Endothelial cell of umbilical vein (primary cell): ENCODE measurements around the gene CLIC4. TPM values are rescaled to one million over a fixed set of nuclear protein-coding genes. Genes with fewer than 3 reads are reported as not detected.
A peak's percentile ranks its signal among the peaks of the same experiment; 100 is the strongest.

ENCODE experiments used
- BruUV-seq: library from RNA; stranded (reverse); fragments of 400-500 nt; replicated peaks from 2 replicates; lab custom pipeline; 2021; lab: Mats Ljungman, UMichigan
- CTCF ChIA-PET: fragments of 300-600, 350-600 bp; sonication (Branson Sonifier 250); formaldehyde crosslinking; loops from one replicate; lab custom pipeline; 2021; ENCODE audit warnings: antibody characterized with exemption, inconsistent platforms; lab: Charles Lee
- POLR2A ChIA-PET: fragments of 300-600, 350-600 bp; sonication (Branson Sonifier 250); formaldehyde crosslinking; loops from one replicate; lab custom pipeline; 2021; ENCODE audit warnings: antibody characterized with exemption, inconsistent platforms; lab: Charles Lee
- DNase-seq: peaks from one replicate; pipeline ENCODE4 v3.0.0-alpha.2; 2011; ENCODE audit warnings: low read depth, low spot score
- FAIRE-seq: peaks from 2 replicates; lab custom pipeline; 2011; peaks lifted over from hg19 to GRCh38; lab: Jason Lieb, UNC
- H2AFZ ChIP-seq: 2 replicates; pipeline ENCODE4 v1.6.0; 2012; ENCODE audit warnings: low read depth, low read length, control low read depth, inconsistent platforms
- H3K27ac ChIP-seq: 2 replicates; pipeline ENCODE4 v1.5.1; 2011; ENCODE audit warnings: low read depth, mild to moderate bottlenecking, control low read depth, low read length, moderate library complexity; ENCODE audit not compliant: insufficient read depth
- H3K27me3 ChIP-seq, 2 experiments: 2 replicates each; pipeline versions ENCODE4 v1.6.0 to v1.6.1; 2011; ENCODE audit warnings: low read length in 2 of 2, mixed read lengths in 1 of 2; ENCODE audit not compliant: control insufficient read depth in 2 of 2, insufficient read depth in 2 of 2
- H3K36me3 ChIP-seq, 2 experiments: 2 replicates in 1 of 2; 3 replicates in 1 of 2; pipeline ENCODE4 v1.5.1; 2011; ENCODE audit warnings: low read length in 2 of 2, mild to moderate bottlenecking in 1 of 2, moderate library complexity in 1 of 2; ENCODE audit not compliant: control insufficient read depth in 2 of 2, insufficient read depth in 2 of 2; ENCODE audit errors: extremely low read depth in 1 of 2
- H3K4me1 ChIP-seq: 3 replicates; pipeline ENCODE4 v1.5.1; 2011; ENCODE audit warnings: mild to moderate bottlenecking, low read length; ENCODE audit not compliant: control insufficient read depth, insufficient read depth; ENCODE audit errors: extremely low read depth
- H3K4me2 ChIP-seq: 2 replicates; pipeline ENCODE4 v1.6.1; 2011; ENCODE audit warnings: low read length, control low read depth, mixed read lengths; ENCODE audit not compliant: insufficient read depth
- H3K4me3 ChIP-seq, 3 experiments: fragments of 200-600 bp in 1 of 3; sonication (generic), shearing (Covaris generic) in 1 of 3; replicated peaks in 1 of 3; 2 replicates each; pipeline ENCODE4 v1.5.1; 2011 to 2016; ENCODE audit warnings: control low read depth in 3 of 3, low read length in 3 of 3, mild to moderate bottlenecking in 2 of 3, inconsistent platforms in 1 of 3, low read depth in 1 of 3, moderate library complexity in 1 of 3; ENCODE audit not compliant: insufficient read depth in 1 of 3
- H3K79me2 ChIP-seq: 2 replicates; pipeline ENCODE4 v1.6.0; 2012; ENCODE audit warnings: low read length, inconsistent platforms; ENCODE audit not compliant: control insufficient read depth, insufficient read depth
- H3K9ac ChIP-seq: replicated peaks from 2 replicates; pipeline ENCODE3; 2011; ENCODE audit warnings: low read length, control low read depth; ENCODE audit not compliant: insufficient read depth; ENCODE audit errors: extremely low read depth
- H3K9me1 ChIP-seq: replicated peaks from 3 replicates; pipeline ENCODE4 v1.6.0; 2011; ENCODE audit warnings: mild to moderate bottlenecking, low read length; ENCODE audit not compliant: control insufficient read depth, insufficient read depth; ENCODE audit errors: extremely low read depth
- H3K9me3 ChIP-seq: replicated peaks from 2 replicates; pipeline ENCODE4 v1.5.1; 2012; ENCODE audit warnings: low read length, inconsistent platforms; ENCODE audit not compliant: control insufficient read depth, insufficient read depth
- H4K20me1 ChIP-seq: replicated peaks from 2 replicates; pipeline ENCODE3; 2011; ENCODE audit warnings: mild to moderate bottlenecking, low read length; ENCODE audit not compliant: control insufficient read depth, insufficient read depth; ENCODE audit errors: extremely low read depth
- EZH2 ChIP-seq: IDR thresholded peaks from 2 replicates; pipeline ENCODE4 v1.6.1; 2012; ENCODE audit warnings: borderline replicate concordance, low read depth, mild to moderate bottlenecking, moderate library complexity, low read length, inconsistent platforms; ENCODE audit not compliant: severe bottlenecking
- FOS ChIP-seq: IDR thresholded peaks from 2 replicates; pipeline ENCODE4 v1.6.1; 2011; ENCODE audit warnings: mild to moderate bottlenecking, low read length, moderate library complexity, borderline replicate concordance; ENCODE audit not compliant: insufficient read depth
- JUN ChIP-seq: IDR thresholded peaks from 2 replicates; pipeline ENCODE4 v1.6.1; 2011; ENCODE audit warnings: borderline replicate concordance, low read depth; ENCODE audit not compliant: insufficient read length, insufficient read depth
- MYC ChIP-seq: IDR thresholded peaks from one replicate; pipeline ENCODE4 v1.6.1; 2011; ENCODE audit warnings: mild to moderate bottlenecking, low read depth, low read length
- POLR2A ChIP-seq: IDR thresholded peaks from 2 replicates; pipeline ENCODE4 v1.6.1; 2012; ENCODE audit warnings: low read depth, mild to moderate bottlenecking, control low read depth, low read length
- POLR2AphosphoS5 ChIP-seq: IDR thresholded peaks from 2 replicates; pipeline ENCODE4 v1.6.1; 2012; ENCODE audit warnings: low read depth, mild to moderate bottlenecking, control low read depth, low read length, moderate library complexity; ENCODE audit not compliant: insufficient read depth
- dilution Hi-C: fragments of 300-500 bp; cut with MboI; formaldehyde crosslinking; loops from one replicate; pipeline ENCODE4 v1.15.0; 2019; ENCODE audit warnings: low sequenced_read_pairs; ENCODE audit not compliant: extremely low pct_ligation_motif_present
- intact Hi-C: fragments of 100-400 bp; cut with micrococcal nuclease; formaldehyde crosslinking; loops from one replicate; pipeline ENCODE4 v1.10.0; 2022
- polyA plus RNA-seq, 4 experiments: library from polyadenylated mRNA; depleted of rRNA in 3 of 4; stranded (reverse) in 3 of 4; unstranded in 1 of 4; fragments of >200 nt; gene quantifications; 2 replicates each; pipeline versions ENCODE4 v1.2.1 to v1.2.3, GENCODE V29; 2011 to 2012; ENCODE audit warnings: missing spikeins in 1 of 4
- total RNA-seq: library from RNA; stranded (reverse); gene quantifications from 2 replicates; pipeline ENCODE4 v1.2.3, GENCODE V29; 2021
- TF ChIP-seq, protein P1 (sequence below): IDR thresholded peaks from 2 replicates; pipeline ENCODE4 v1.6.1; 2011; ENCODE audit not compliant: insufficient read depth, insufficient read length
- TF ChIP-seq, protein P2 (sequence below), 2 donors: IDR thresholded peaks; 1 replicate in 1 of 2; 2 replicates in 1 of 2; pipeline ENCODE4 v1.5.1; 2011; ENCODE audit warnings: low read length in 2 of 2, mild to moderate bottlenecking in 2 of 2, moderate library complexity in 2 of 2, control low read depth in 1 of 2, inconsistent platforms in 1 of 2, low read depth in 1 of 2; ENCODE audit not compliant: insufficient read depth in 1 of 2; ENCODE audit errors: extremely low read depth in 1 of 2

CLIC4 gene
- total and polyA plus RNA-seq, 2 donors (not counting 3 experiments of a cell fraction or from before 2014, with no cell fraction given) = 97.5 to 330 TPM

DNA sequence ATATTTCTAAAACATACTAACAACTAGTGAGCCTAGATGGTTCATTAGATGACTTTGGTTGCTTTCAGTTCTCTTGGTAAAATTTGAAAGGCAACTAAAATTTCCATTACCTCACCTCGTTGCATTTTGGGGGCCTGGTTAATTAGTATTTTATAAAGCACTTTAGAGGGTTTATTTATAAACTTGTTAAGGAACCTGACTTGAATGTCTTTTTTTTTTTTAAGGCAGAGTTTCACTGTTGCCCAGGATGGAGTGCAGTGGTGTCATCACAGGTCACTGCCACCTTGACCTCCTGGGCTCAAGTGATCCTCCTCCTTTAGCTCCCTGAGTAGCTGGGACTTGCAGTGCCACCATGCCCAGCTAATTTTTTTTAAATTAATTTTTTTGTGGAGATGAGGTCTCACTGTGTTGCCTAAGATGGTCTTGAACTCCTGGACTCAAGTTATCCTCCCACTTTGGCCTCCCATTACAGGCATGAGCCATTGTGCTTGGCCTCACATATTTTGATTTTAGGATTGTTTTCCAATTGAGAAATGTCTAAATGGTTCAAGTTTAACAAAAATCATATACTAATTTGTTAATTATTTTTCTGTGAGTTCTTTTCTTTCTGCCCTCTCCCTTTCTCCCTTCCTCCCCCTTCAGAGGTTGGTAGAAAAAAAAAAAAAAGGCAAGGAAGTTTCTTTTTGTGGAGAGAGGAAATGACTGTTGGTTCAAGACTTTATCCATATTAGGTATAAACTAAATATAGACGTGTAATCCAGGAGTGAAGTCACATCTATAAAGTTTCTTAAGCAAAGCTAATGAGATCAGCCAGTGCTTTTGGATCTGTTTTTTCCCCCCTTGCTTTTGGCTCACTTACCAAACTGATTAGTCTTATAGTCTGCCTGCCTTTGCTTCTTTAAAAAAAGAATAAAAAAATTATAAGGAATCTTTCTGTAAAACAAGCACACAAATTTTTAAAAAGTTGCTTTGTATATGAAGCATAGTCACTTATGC is 24.7 kb downstream of the CLIC4 start:
- Histone ChIP-seq H3K4me3 (no peak overlapping the region), H3K79me2 (peaks cover 92% of the 10 kb centered on the region), H2AFZ (no peak overlapping the region), H3K9me1 (no peaks in the 10 kb centered on the region), H4K20me1 (no peaks in the 10 kb centered on the region), H3K27me3 (no peaks in the 10 kb centered on the region), H3K9me3 (no peaks in the 10 kb centered on the region), H3K27ac (peak overlapping the region; percentile 96), H3K4me2 (peak overlapping the region; percentile 86), H3K9ac (peak overlapping the region; percentile 93), H3K4me1 (peaks cover 54% of the 10 kb centered on the region), H3K36me3 (peaks cover 2% of the 10 kb centered on the region in 2 experiments)
- DNase-seq = peak; percentile 92
- BruUV-seq = TSS peak; percentile 92
- TF ChIP-seq, protein P1, sequence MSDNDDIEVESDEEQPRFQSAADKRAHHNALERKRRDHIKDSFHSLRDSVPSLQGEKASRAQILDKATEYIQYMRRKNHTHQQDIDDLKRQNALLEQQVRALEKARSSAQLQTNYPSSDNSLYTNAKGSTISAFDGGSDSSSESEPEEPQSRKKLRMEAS = no peak
- TF ChIP-seq EZH2 (no peak), POLR2AphosphoS5 (peak; percentile 23), FOS (peak; percentile 56), POLR2A (peak; percentile 52), MYC (no peak), JUN (peak; percentile 93)
- TF ChIP-seq, protein P2, sequence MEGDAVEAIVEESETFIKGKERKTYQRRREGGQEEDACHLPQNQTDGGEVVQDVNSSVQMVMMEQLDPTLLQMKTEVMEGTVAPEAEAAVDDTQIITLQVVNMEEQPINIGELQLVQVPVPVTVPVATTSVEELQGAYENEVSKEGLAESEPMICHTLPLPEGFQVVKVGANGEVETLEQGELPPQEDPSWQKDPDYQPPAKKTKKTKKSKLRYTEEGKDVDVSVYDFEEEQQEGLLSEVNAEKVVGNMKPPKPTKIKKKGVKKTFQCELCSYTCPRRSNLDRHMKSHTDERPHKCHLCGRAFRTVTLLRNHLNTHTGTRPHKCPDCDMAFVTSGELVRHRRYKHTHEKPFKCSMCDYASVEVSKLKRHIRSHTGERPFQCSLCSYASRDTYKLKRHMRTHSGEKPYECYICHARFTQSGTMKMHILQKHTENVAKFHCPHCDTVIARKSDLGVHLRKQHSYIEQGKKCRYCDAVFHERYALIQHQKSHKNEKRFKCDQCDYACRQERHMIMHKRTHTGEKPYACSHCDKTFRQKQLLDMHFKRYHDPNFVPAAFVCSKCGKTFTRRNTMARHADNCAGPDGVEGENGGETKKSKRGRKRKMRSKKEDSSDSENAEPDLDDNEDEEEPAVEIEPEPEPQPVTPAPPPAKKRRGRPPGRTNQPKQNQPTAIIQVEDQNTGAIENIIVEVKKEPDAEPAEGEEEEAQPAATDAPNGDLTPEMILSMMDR (IDR thresholded peaks at IDR 0.05; ENCODE audit: extremely low read depth in 1 of 2, insufficient read depth in 1 of 2, low read depth in 1 of 2, low read length in 2 of 2) = no peak
- POLR2A ChIA-PET = interaction anchor here (0.8 to 1.4 kb wide), 3 partner anchors 16 to 24 kb away, joined by 3 to 17 read pairs (median 4); partner anchors contain the start of gene CLIC4
- dilution Hi-C loops = no loop called here
- CTCF ChIA-PET = interaction anchor here (0.8 to 6.3 kb wide), 13 partner anchors 10 to 82 kb away, joined by 3 to 40 read pairs (median 5); partner anchors contain the start of gene CLIC4
- peak; percentile 62 for FAIRE-seq
- intact Hi-C loops = loop anchor here (1.0 to 5.0 kb wide), 6 partner anchors 16 to 128 kb away; partner anchors contain the start of genes CLIC4 and SRRM1
